ENCODE measurements around the gene TSHB.

DNA sequence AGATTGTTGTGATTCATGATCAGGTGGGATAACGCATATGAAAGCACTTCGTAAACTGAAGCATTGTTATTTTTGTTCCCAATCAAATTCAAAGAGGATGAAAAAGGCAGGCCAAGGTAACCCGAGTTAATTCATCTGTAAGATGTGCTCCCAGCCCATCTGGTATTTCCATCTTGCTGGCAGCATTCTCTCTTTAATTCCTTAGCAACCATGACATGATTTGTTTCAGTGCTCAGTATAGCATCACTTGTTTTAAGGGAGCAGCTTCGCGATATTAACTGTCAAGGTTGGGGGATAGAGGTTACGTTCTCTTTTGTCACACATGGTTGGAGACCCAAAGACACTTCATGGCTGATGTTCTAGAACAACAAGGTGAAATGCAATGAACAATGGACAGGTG lies 53.3 kb downstream of the TSHB start:
- TF ChIP-seq, protein P1, sequence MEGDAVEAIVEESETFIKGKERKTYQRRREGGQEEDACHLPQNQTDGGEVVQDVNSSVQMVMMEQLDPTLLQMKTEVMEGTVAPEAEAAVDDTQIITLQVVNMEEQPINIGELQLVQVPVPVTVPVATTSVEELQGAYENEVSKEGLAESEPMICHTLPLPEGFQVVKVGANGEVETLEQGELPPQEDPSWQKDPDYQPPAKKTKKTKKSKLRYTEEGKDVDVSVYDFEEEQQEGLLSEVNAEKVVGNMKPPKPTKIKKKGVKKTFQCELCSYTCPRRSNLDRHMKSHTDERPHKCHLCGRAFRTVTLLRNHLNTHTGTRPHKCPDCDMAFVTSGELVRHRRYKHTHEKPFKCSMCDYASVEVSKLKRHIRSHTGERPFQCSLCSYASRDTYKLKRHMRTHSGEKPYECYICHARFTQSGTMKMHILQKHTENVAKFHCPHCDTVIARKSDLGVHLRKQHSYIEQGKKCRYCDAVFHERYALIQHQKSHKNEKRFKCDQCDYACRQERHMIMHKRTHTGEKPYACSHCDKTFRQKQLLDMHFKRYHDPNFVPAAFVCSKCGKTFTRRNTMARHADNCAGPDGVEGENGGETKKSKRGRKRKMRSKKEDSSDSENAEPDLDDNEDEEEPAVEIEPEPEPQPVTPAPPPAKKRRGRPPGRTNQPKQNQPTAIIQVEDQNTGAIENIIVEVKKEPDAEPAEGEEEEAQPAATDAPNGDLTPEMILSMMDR (IDR thresholded peaks at IDR 0.05; ENCODE audit: poor library complexity, severe bottlenecking), result no peak
- peak; percentile 7 for TF ChIP-seq REST (IDR thresholded peaks at IDR 0.05; ENCODE audit: borderline replicate concordance)
- TF ChIP-seq RAD21 (conservative IDR thresholded peaks at IDR 0.05), result no peak

All from neural cell (in vitro differentiated cells).